Spinal cord (tissue), 10 donors: Measurements from ENCODE around the gene APLP2. TPM values are rescaled to one million over a fixed set of nuclear protein-coding genes. Genes with fewer than 3 reads are reported as not detected.
A peak's percentile ranks its signal among the peaks of the same experiment; 100 is the strongest.

Experiments
- DNase-seq, 6 donors: peaks; one replicate each; pipeline versions ENCODE4 v3.0.0 to v3.0.0-alpha.2; 2013 to 2015; ENCODE audit warnings: low spot score in 6 of 6, low read depth in 4 of 6
- H3K27ac ChIP-seq: one replicate; pipeline ENCODE4 v1.5.1; 2013; ENCODE audit warnings: low read depth, low read length, control low read depth
- H3K27me3 ChIP-seq: one replicate; pipeline ENCODE4 v1.6.1; 2013; ENCODE audit warnings: low read length; ENCODE audit not compliant: control insufficient read depth, insufficient read depth
- H3K36me3 ChIP-seq: one replicate; pipeline ENCODE4 v1.6.1; 2013; ENCODE audit warnings: low read length; ENCODE audit not compliant: control insufficient read depth, insufficient read depth
- H3K4me1 ChIP-seq: one replicate; pipeline ENCODE4 v1.6.1; 2013; ENCODE audit warnings: low read length; ENCODE audit not compliant: control insufficient read depth, insufficient read depth
- H3K4me3 ChIP-seq: one replicate; pipeline ENCODE4 v1.5.1; 2013; ENCODE audit warnings: low read depth, low read length, control low read depth
- H3K9me3 ChIP-seq: one replicate; pipeline ENCODE4 v1.6.1; 2013; ENCODE audit warnings: low read length; ENCODE audit not compliant: control insufficient read depth, insufficient read depth
- WGBS: methylation state at CpG from one replicate; pipeline ENCODE4 v1.1.5; 2013; ENCODE audit warnings: missing lambda C conversion rate; ENCODE audit not compliant: insufficient coverage; 5-methylcytosine and 5-hydroxymethylcytosine counted together
- polyA plus RNA-seq, 2 donors: library from polyadenylated mRNA; unstranded; fragments of 120-200 nt; gene quantifications; one replicate each; pipeline ENCODE4 v1.2.1, GENCODE V29; 2013; ENCODE audit not compliant: insufficient read length in 2 of 2
- total RNA-seq, 2 donors: library from RNA; depleted of rRNA in 1 of 2; stranded (reverse); fragments of 120-200 nt in 1 of 2; fragments of >200 nt in 1 of 2; gene quantifications; one replicate each; pipeline versions ENCODE4 v1.2.3 to v1.2.4, GENCODE V29; 2013 to 2014
- donor health status: healthy.

Gene APLP2
- total and polyA plus RNA-seq, 4 donors: 440 to 479 (median 463) TPM

- Histone ChIP-seq H3K27me3 (no peaks in the 10 kb centered on the region), H3K4me1 (peaks cover 1% of the 10 kb centered on the region), H3K4me3 (no peak overlapping the region), H3K27ac (no peak overlapping the region), H3K36me3 (peaks cover 23% of the 10 kb centered on the region), H3K9me3 (no peaks in the 10 kb centered on the region)
- no peak for DNase-seq
- 91% methylated on average over 7 of the region's 9 CpGs for WGBS
Observed at GRCh38 chr11:130118636-130119387, 49.1 kb downstream of the APLP2 start.

DNA sequence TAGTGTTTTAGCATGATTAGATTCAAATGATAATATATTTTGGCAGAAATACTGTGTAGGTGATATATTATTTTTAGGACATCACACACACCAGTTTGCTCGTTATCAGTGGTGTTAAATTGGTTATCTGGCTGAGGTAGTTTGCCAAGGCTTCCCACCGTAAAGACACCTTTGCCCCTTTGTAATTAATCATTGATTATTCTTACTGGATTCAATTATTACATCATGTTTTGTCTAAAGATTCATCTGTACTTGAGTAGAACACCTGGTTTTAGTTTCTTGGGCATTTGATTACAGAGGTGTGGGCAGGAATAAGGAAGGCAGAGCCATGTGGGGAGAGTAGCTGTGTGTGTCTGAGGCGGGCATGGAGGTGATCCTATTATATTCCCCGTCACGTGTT is 50.4 kb downstream of the APLP2 start:
- H3K4me1 ChIP-seq: peaks cover 4% of the 10 kb centered on the region
- H3K27ac ChIP-seq: no peak overlapping the region
- H3K36me3 ChIP-seq: peaks cover 29% of the 10 kb centered on the region
- WGBS: 89% methylated on average over 3 of the region's 5 CpGs
- H3K27me3 ChIP-seq: no peaks in the 10 kb centered on the region
- no peak for DNase-seq
- H3K9me3 ChIP-seq: no peaks in the 10 kb centered on the region
- H3K4me3 ChIP-seq: no peak overlapping the region

GRCh38 chr11:130121445-130121978 is 51.8 kb downstream of the APLP2 start:
- Histone ChIP-seq H3K27ac (no peak overlapping the region), H3K4me3 (no peak overlapping the region), H3K9me3 (no peaks in the 10 kb centered on the region), H3K4me1 (peaks cover 4% of the 10 kb centered on the region), H3K36me3 (peaks cover 33% of the 10 kb centered on the region), H3K27me3 (no peaks in the 10 kb centered on the region)
- no peak for DNase-seq
- 88% methylated on average over 3 of the region's 5 CpGs for WGBS

- Histone ChIP-seq H3K27me3 (no peaks in the 10 kb centered on the region), H3K4me3 (no peak overlapping the region), H3K4me1 (peaks cover 4% of the 10 kb centered on the region), H3K9me3 (no peaks in the 10 kb centered on the region), H3K27ac (no peak overlapping the region), H3K36me3 (peaks cover 33% of the 10 kb centered on the region)
- WGBS: 68% methylated on average over 7 of the region's 7 CpGs
- DNase-seq: no peak
Observed at GRCh38 chr11:130122141-130122575, 52.5 kb downstream of the APLP2 start.

GRCh38 chr11:130123414-130124040 is 53.8 kb downstream of the APLP2 start:
- Histone ChIP-seq H3K36me3 (peaks cover 36% of the 10 kb centered on the region), H3K9me3 (no peaks in the 10 kb centered on the region), H3K4me1 (peaks cover 4% of the 10 kb centered on the region), H3K4me3 (no peak overlapping the region), H3K27ac (peak overlapping the region; percentile 29), H3K27me3 (no peaks in the 10 kb centered on the region)
- no peak for DNase-seq
- 94% methylated on average over 30 of the region's 32 CpGs for WGBS

DNA sequence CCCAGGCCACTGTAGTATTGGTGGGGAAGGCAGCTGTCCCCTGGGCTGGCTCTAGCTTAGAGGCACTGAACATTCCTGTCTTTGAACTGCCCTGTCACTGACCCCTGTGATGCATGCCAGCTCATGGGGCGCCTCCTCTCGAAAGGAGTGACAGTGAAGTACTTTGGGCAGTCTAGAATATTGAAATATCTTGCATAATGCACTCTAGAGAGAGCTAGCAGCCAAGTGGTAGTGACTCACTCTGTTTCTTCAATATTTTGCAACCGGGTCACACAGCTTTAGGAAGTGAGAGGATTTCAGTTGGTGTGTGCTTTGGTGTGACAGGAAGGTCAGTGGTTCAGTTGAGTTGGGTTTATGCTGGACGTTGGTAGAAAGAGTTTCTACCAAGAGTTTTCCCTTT is 54.4 kb downstream of the APLP2 start:
- peak overlapping the region; percentile 29 for H3K27ac ChIP-seq
- peaks cover 42% of the 10 kb centered on the region for H3K36me3 ChIP-seq
- DNase-seq: no peak
- peaks cover 4% of the 10 kb centered on the region for H3K4me1 ChIP-seq
- WGBS: 100% methylated on average over 1 of the region's 4 CpGs
- no peak overlapping the region for H3K4me3 ChIP-seq
- H3K9me3 ChIP-seq: no peaks in the 10 kb centered on the region
- H3K27me3 ChIP-seq: no peaks in the 10 kb centered on the region

DNA sequence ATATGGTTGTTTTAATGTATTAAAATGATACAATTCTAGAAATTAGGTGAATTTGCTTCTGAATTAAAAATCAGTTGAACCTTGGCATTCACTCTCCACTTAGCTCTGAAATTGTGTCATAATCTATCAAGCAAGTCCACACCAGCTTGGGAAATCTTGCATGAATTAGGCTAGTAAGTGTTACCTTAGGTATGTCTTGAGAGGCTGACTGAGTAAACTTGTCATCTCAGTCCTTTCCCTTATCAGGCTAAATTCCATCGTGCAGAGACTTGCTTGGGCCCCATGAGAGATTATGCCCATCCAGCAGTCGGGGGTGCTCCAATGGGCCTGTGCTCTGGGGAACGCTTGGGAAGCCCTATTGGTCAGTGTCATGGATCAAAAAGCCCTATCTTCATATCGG is 55.9 kb downstream of the APLP2 start:
- Histone ChIP-seq H3K36me3 (peaks cover 45% of the 10 kb centered on the region), H3K4me1 (peaks cover 4% of the 10 kb centered on the region), H3K27me3 (no peaks in the 10 kb centered on the region), H3K9me3 (no peaks in the 10 kb centered on the region), H3K4me3 (no peak overlapping the region), H3K27ac (no peak overlapping the region)
- WGBS: 90% methylated on average over 3 of the region's 4 CpGs
- DNase-seq: no peak

GRCh38 chr11:130126516-130126915 is 56.8 kb downstream of the APLP2 start:
- WGBS: 100% methylated on average over 3 of the region's 5 CpGs
- peak in 1 of 6 donors; percentile 38 for DNase-seq

DNA sequence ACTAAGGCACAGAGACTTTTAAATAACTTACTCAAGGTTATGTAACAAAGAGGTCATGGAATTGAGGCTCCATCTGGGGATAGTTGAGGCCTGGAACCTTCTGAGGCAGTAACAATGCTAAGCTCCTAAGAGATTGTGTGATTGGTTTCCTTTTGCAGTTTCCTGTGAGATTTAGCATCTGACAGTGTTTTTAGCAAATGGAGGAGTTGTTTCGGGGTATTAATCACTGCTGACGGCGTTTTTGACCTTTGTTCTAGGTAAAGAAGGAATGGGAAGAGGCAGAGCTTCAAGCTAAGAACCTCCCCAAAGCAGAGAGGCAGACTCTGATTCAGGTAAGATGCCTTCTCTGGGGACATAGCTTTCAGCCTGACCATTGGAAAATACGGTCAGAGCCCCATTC is 57.8 kb downstream of the APLP2 start:
- Histone ChIP-seq H3K27me3 (no peaks in the 10 kb centered on the region), H3K27ac (no peak overlapping the region), H3K4me1 (peaks cover 7% of the 10 kb centered on the region), H3K9me3 (no peaks in the 10 kb centered on the region), H3K4me3 (no peak overlapping the region), H3K36me3 (peaks cover 44% of the 10 kb centered on the region)
- no peak for DNase-seq
- WGBS: 83% methylated on average over 2 of the region's 4 CpGs

More at GRCh38 chr11:130126516-130126915, 56.8 kb downstream of the APLP2 start:
- H3K4me1 ChIP-seq: peaks cover 7% of the 10 kb centered on the region
- H3K36me3 ChIP-seq: peaks cover 51% of the 10 kb centered on the region
- no peak overlapping the region for H3K27ac ChIP-seq
- H3K4me3 ChIP-seq: no peak overlapping the region
- no peaks in the 10 kb centered on the region for H3K27me3 ChIP-seq
- no peaks in the 10 kb centered on the region for H3K9me3 ChIP-seq
